ENCODE results near the gene MAP3K20.

The MAP3K20 gene

DNA sequence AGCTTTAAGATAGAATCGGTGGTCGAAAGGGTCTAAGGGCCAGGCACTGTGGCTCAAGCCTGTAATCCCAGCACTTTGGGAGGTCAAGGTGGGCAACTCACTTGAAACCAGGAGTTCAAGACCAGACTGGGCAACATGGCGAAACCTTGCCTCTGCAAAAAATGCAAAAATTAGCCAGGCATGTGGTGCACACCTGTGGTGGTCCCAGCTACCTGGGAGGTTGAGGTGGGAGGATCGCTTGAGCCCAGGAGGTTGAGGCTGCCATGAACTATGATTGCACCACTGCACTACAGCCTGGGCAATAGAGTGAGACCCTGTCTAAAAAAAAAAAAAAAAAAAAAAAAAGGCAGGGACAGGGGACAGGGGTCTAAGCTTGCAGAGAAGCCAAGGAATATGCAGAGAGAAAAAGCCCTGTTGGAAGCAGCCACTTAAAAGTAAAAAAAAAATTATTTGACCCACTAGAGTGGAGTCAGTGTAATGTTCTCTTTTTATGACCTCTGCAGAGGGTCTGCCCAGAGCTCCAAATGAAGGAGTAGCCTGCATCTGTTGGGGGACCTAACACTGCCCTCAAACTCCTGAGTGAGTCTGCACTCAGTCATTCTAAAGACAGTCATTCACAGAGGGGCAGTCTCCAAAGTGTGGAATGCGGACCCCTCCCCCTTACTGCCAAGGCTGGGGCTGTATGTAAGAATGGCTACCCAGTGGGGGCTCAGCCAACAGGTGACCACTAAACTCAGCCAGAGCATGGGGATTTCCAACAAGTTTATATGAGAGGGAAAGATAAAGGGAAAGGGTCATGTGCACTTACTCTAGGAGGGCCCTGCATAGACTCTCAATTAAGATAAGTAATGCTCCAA lies 160.5 kb downstream of the MAP3K20 start:
- DNase-seq (ENCODE audit: insufficient read length) (no peak), FAIRE-seq (no peak)
- TF ChIP-seq TAF1 (IDR thresholded peaks at IDR 0.05; ENCODE audit: borderline replicate concordance, low read depth, low read length) (no peak), POLR2A (IDR thresholded peaks at IDR 0.05; ENCODE audit: low read depth, low read length) (no peak), POLR2AphosphoS5 (IDR thresholded peaks at IDR 0.05; ENCODE audit: low read depth, low read length) (no peak)

DNA sequence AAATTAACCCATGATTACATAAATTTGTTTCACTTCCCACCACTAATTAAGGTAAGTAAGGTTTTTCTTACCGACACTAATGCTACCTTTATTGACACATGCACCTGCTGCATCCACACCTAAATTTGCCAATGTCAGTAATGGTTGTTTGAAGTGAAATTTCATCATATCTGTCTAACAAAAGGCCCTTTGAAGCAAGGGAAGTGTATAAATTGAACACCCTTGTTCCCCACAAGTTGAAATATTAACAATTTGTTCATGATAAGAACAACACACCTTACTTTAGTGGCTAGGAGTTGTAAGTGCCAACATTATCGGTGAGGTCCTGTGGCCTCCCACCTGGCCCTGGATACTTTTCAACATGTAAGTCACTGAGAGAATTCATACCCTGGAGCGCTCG lies 162.7 kb downstream of the MAP3K20 start:
- no peak for DNase-seq (ENCODE audit: insufficient read length)
- FAIRE-seq = no peak
- TF ChIP-seq POLR2A (IDR thresholded peaks at IDR 0.05; ENCODE audit: low read depth, low read length) = no peak
- no peak for TF ChIP-seq POLR2AphosphoS5 (IDR thresholded peaks at IDR 0.05; ENCODE audit: low read depth, low read length)
- no peak for TF ChIP-seq TAF1 (IDR thresholded peaks at IDR 0.05; ENCODE audit: borderline replicate concordance, low read depth, low read length)

DNA sequence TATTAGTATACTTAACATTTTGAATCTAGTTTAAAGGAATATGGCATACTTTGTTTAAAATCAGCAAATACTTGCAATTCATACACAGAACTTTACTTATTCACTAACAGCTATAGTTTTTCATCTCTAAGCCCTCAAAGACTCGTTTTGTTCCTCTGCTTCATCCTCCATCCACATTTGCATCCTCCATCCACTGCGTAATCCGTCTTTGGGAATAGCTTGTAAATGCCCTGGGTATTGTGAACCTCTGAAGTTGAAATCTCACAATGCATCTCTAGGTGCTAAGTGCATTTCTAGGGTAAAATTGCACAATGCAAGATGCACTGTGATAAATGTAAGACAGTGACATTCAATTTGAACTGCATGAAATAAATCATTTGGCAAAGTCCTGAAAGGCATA lies 163.2 kb downstream of the MAP3K20 start:
- no peak for TF ChIP-seq POLR2AphosphoS5 (IDR thresholded peaks at IDR 0.05; ENCODE audit: low read depth, low read length)
- TF ChIP-seq TAF1 (IDR thresholded peaks at IDR 0.05; ENCODE audit: borderline replicate concordance, low read depth, low read length) = no peak
- DNase-seq (ENCODE audit: insufficient read length) (no peak), FAIRE-seq (no peak)

DNA sequence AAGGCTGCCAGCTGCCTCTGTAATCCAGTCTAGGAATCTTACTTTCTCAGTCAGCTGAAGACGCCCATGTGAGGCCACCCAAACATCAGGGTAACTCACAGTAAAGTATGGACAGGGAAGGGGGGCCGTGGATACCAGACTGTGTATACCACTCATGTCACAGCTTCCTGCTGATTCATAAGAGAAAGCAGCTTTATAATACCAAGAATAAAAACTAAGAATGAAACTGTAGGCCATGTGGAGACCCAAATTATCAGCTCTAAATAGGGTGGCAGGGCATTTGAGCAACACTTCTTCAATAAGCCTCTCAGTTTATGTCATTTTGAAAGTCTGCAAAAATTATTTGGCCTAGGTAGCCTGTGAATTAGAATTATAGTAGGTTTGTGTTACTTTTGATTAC lies 164.0 kb downstream of the MAP3K20 start:
- DNase-seq (ENCODE audit: insufficient read length) (peak; percentile 41), FAIRE-seq (no peak)
- TF ChIP-seq POLR2A (IDR thresholded peaks at IDR 0.05; ENCODE audit: low read depth, low read length) (no peak), POLR2AphosphoS5 (IDR thresholded peaks at IDR 0.05; ENCODE audit: low read depth, low read length) (no peak), TAF1 (IDR thresholded peaks at IDR 0.05; ENCODE audit: borderline replicate concordance, low read depth, low read length) (no peak)

DNA sequence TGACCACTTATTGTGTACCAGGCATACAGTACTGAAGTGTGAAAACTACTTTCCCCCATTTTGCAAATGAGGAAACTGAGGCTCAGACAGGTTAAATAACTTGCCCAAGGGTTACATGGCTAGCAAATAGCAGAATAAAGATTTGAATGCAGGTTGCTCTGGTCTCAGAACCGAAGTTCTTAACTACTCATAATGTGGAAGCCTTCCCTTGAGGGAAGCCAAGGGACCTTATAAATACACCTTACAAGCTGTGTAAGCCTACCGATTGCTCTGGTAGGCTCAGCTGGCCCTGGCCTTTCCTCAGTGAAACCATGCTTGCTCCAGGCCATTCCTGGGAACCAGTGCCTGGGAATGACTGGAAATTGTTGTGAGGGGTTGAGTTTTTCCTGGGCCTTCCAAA lies 164.4 kb downstream of the MAP3K20 start:
- DNase-seq (ENCODE audit: insufficient read length) (no peak), FAIRE-seq (peak; percentile 81)
- TF ChIP-seq POLR2A (IDR thresholded peaks at IDR 0.05; ENCODE audit: low read depth, low read length) (no peak), POLR2AphosphoS5 (IDR thresholded peaks at IDR 0.05; ENCODE audit: low read depth, low read length) (no peak), TAF1 (IDR thresholded peaks at IDR 0.05; ENCODE audit: borderline replicate concordance, low read depth, low read length) (no peak)

DNA sequence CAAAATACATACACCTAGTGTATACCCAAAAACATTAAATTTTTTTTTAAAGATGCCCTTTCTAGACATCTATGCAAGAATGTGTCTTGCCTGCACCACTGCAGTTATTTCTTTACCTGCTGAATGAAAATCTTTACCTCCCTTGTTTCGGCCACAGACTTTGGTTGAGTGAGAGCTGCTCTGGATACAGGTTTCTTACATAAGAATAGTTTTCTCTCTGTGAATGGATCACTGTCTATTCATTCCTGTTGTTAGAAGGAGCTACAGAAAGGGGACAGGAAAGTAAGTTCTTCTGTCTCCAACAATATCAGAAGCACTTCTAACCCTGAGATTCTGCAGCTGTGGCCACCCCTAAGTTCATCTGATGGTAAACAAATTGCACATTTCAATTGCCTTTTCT lies 166.0 kb downstream of the MAP3K20 start:
- TF ChIP-seq TAF1 (IDR thresholded peaks at IDR 0.05; ENCODE audit: borderline replicate concordance, low read depth, low read length) (no peak), POLR2A (IDR thresholded peaks at IDR 0.05; ENCODE audit: low read depth, low read length) (no peak), POLR2AphosphoS5 (IDR thresholded peaks at IDR 0.05; ENCODE audit: low read depth, low read length) (no peak)
- FAIRE-seq = no peak
- DNase-seq (ENCODE audit: insufficient read length) = no peak

DNA sequence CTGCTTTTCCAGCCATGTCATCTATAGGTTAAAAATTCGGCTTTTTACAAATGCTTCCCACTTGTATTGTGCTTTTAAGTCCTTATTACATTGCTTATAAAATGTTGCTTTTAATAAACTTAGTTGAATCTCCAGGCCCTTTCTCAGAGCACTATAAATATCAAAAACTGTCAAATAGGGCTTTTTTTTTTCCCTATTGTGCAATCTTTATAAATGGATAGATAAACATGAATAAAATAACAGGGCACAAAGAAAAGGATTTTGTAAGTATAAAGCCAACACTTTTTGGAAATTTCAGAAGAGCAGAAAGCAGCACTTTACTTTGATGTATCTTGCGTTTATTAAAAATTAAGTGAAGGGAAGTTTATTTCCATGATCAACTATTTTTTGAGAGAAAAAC lies 171.5 kb downstream of the MAP3K20 start:
- FAIRE-seq = no peak
- TF ChIP-seq POLR2A (IDR thresholded peaks at IDR 0.05; ENCODE audit: low read depth, low read length) = no peak
- no peak for TF ChIP-seq TAF1 (IDR thresholded peaks at IDR 0.05; ENCODE audit: borderline replicate concordance, low read depth, low read length)
- TF ChIP-seq POLR2AphosphoS5 (IDR thresholded peaks at IDR 0.05; ENCODE audit: low read depth, low read length) = no peak

DNA sequence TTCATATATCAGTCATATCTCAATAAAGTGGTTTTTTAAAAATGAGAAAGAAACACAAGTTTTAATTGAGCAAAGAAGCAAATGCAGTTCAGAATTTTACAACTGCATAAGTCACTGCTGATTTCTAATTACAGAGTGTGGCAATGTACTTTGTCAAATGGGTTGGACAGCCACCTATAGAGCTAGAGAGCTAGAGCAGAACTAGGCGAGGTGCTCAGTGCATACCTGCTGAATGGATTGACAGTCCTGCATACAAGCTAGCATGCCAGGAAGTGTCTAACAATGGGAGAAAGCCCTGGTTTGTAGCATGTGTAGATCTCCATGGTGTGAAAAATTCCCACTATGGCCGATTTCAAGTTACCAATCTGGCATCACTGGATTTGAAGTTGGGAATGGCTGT lies 172.7 kb downstream of the MAP3K20 start:
- DNase-seq (ENCODE audit: insufficient read length) = no peak

More for the DNA sequence above, 171.5 kb downstream of the MAP3K20 start:
- no peak for DNase-seq (ENCODE audit: insufficient read length)

DNA sequence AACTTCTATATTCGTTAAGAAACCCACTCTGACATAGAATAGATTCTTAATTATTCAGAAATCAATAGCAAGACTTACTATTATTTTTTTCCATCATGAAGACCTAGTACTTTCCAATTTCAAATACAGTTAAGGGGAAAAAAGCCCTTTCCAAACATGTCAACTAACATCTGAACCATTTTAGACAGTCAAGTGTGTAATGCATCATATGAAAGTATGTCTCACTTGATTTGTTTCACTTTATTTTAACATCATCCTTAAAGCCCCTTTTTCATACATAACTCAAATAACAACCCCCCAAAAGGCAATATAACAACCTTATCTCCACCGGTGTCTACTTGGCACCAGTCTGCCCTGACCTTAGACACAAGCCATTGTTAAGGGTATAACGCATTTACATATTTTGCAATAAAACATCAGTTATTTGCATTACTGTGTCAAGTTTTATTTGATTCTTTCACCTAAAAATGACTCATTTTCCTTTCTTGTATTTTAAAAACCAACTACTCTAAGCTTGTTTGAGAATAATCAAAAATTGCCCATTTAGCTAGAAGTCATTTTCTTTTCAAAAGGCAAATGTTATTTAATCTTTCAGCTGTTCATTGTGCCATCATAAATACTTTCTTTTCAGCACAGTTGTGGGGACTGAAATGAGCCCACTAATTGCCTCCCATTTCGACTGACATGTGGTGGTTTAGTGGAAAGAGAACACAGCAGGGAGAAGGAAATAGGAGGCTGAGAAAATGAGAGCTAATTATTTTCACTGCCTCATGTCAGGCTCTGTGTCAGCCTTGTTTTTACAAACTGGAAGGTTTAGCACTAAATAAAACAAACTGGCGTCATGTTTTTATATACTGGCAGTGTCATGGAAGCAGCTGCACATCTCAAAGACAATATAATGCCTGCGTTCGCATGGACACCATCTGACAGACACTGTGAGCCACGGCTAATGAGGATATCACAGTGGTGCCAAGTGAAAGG lies 174.3 kb downstream of the MAP3K20 start:
- DNase-seq (ENCODE audit: insufficient read length) (no peak), FAIRE-seq (peak; percentile 60)
- TF ChIP-seq POLR2AphosphoS5 (IDR thresholded peaks at IDR 0.05; ENCODE audit: low read depth, low read length) (no peak), TAF1 (IDR thresholded peaks at IDR 0.05; ENCODE audit: borderline replicate concordance, low read depth, low read length) (no peak), POLR2A (IDR thresholded peaks at IDR 0.05; ENCODE audit: low read depth, low read length) (no peak)

More for the DNA sequence above, 172.7 kb downstream of the MAP3K20 start:
- FAIRE-seq = no peak
- TF ChIP-seq TAF1 (IDR thresholded peaks at IDR 0.05; ENCODE audit: borderline replicate concordance, low read depth, low read length) (no peak), POLR2A (IDR thresholded peaks at IDR 0.05; ENCODE audit: low read depth, low read length) (no peak), POLR2AphosphoS5 (IDR thresholded peaks at IDR 0.05; ENCODE audit: low read depth, low read length) (no peak)

DNA sequence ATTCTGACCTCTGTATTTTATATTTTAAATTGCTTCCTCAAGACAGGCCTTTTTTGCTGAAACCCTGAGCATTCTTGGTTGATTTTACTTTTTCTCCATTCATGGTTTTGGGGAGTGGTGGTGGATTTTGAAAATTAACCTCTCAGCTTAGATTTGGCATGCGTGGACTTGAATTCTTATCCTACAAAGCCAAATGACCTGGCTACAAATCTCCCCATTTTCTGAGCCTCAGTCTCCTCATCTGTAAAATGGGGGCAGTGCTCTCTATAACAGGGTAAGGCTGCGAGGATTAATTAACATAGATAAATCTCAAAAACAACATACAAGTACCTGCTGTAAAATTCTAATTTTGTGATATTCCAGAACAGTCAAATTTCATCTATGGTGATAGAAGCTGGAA lies 175.6 kb downstream of the MAP3K20 start:
- no peak for FAIRE-seq
- DNase-seq (ENCODE audit: insufficient read length) = no peak
- TF ChIP-seq POLR2A (IDR thresholded peaks at IDR 0.05; ENCODE audit: low read depth, low read length) (no peak), POLR2AphosphoS5 (IDR thresholded peaks at IDR 0.05; ENCODE audit: low read depth, low read length) (no peak), TAF1 (IDR thresholded peaks at IDR 0.05; ENCODE audit: borderline replicate concordance, low read depth, low read length) (no peak)

DNA sequence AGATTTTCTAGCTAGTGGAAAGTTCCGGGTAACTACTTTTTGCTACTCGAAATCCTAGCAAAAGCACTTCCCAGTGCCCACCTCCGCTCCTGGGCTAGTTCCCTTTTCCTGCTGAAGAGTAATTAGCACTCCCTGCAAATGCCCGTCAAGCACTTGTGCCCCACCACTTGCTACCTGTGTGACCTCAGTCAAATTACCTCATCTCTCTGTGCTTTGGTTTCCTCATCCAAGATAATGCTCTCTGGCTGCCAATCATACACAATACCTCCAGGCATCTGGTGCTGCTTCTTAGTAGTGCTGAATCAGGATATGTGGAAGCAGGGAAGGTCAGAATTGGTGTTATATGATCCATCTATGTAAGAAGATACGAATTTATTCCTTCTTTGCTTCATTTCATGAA lies 176.9 kb downstream of the MAP3K20 start:
- no peak for TF ChIP-seq TAF1 (IDR thresholded peaks at IDR 0.05; ENCODE audit: borderline replicate concordance, low read depth, low read length)
- no peak for TF ChIP-seq POLR2A (IDR thresholded peaks at IDR 0.05; ENCODE audit: low read depth, low read length)
- TF ChIP-seq POLR2AphosphoS5 (IDR thresholded peaks at IDR 0.05; ENCODE audit: low read depth, low read length) = no peak
- DNase-seq (ENCODE audit: insufficient read length) (no peak), FAIRE-seq (no peak)
